Peyer's patch (tissue), 4 donors: ENCODE results near the gene RUNX1.

ENCODE experiments used
- POLR2A ChIP-seq, 2 donors: fragments of 450-650 bp; IDR thresholded peaks; one replicate each; pipeline ENCODE4 v1.5.1; 2017; ENCODE audit warnings: antibody characterized with exemption in 2 of 2, mild to moderate bottlenecking in 2 of 2, moderate library complexity in 2 of 2
- TF ChIP-seq, protein P1 (sequence below), 6 experiments: fragments of 450-650 bp in 4 of 6; fragments of 200-600 bp in 2 of 6; sonication (generic) in 1 of 6; IDR thresholded peaks; one replicate each; pipeline ENCODE4 v1.5.1; 2017 to 2019; ENCODE audit warnings: antibody characterized with exemption in 6 of 6, mild to moderate bottlenecking in 3 of 6, moderate library complexity in 1 of 6

DNA sequence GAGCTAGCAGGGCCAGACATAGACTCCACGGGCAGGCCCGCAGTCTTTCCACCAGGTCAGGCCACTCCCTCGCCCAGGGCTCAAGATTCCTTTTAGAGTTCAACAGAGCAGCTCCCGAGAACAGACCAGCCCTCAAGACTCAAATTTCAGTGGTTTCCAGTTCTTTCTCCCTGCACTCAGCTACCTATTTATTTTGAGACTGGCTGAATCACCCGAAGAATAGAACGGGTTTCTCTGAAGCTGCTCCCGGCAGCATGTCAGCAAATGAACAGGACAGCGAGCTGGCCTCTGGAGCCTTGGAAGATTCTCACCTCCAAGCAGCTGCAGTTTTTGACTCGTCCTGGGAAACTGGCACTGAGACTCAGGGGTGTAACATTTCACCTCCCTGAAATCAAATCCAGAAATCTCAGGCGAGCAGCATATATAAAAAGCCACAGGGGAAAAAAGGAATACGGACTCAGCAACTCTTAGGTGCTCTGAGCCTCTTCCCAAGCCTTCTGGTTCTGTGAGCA lies 202.4 kb downstream of the RUNX1 start:
- TF ChIP-seq, protein P1, sequence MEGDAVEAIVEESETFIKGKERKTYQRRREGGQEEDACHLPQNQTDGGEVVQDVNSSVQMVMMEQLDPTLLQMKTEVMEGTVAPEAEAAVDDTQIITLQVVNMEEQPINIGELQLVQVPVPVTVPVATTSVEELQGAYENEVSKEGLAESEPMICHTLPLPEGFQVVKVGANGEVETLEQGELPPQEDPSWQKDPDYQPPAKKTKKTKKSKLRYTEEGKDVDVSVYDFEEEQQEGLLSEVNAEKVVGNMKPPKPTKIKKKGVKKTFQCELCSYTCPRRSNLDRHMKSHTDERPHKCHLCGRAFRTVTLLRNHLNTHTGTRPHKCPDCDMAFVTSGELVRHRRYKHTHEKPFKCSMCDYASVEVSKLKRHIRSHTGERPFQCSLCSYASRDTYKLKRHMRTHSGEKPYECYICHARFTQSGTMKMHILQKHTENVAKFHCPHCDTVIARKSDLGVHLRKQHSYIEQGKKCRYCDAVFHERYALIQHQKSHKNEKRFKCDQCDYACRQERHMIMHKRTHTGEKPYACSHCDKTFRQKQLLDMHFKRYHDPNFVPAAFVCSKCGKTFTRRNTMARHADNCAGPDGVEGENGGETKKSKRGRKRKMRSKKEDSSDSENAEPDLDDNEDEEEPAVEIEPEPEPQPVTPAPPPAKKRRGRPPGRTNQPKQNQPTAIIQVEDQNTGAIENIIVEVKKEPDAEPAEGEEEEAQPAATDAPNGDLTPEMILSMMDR (IDR thresholded peaks at IDR 0.05), result no peak
- TF ChIP-seq POLR2A (IDR thresholded peaks at IDR 0.05), result no peak
